GM12878 (cell line): ENCODE data around the gene KIF21A. TPM values are rescaled to one million over a fixed set of nuclear protein-coding genes. Genes with fewer than 3 reads are reported as not detected.

ENCODE experiments used
- ATAC-seq: fragments of 200-7000 bp; cut with Tn5 transposase; 3 replicates; pipeline ENCODE4 v1.9.1; 2020; ENCODE audit warnings: mild to moderate bottlenecking, moderate library complexity
- BruUV-seq: library from RNA; stranded (reverse); fragments of 400-500 nt; replicated peaks from 2 replicates; lab custom pipeline; 2021; lab: Mats Ljungman, UMichigan
- CTCF ChIA-PET: fragments of 300-600 bp; sonication (Branson Sonifier 250); formaldehyde crosslinking; extraction: SDS; loops from one replicate; lab custom pipeline; 2021; ENCODE audit warnings: inconsistent platforms; lab: Yijun Ruan, JAX
- POLR2A ChIA-PET: fragments of 350-600 bp; formaldehyde crosslinking; extraction: SDS; loops from one replicate; lab custom pipeline; 2021; ENCODE audit warnings: inconsistent platforms; lab: Charles Lee
- RAD21 ChIA-PET: fragments of 300-600 bp; sonication (Branson Sonifier 250); formaldehyde crosslinking; loops from one replicate; lab custom pipeline; 2023; ENCODE audit warnings: antibody characterized with exemption; ENCODE audit not compliant: unreplicated experiment; lab: Charles Lee
- SMC1A ChIA-PET: fragments of 300-600 bp; sonication (Branson Sonifier 250); formaldehyde crosslinking; loops from one replicate; lab custom pipeline; 2023; ENCODE audit not compliant: unreplicated experiment, uncharacterized antibody; lab: Charles Lee
- DNase-seq: peaks from one replicate; pipeline ENCODE4 v3.0.0-alpha.2; 2011; ENCODE audit warnings: low read depth, low spot score
- FAIRE-seq: peaks from 3 replicates; lab custom pipeline; 2011; peaks lifted over from hg19 to GRCh38; lab: Jason Lieb, UNC
- H2AFZ ChIP-seq: 2 replicates; pipeline ENCODE4 v1.6.0; 2011; ENCODE audit warnings: low read depth, low read length, control low read depth; ENCODE audit not compliant: control insufficient read depth
- H3K27ac ChIP-seq: 2 replicates; pipeline ENCODE4 v1.5.1; 2011; ENCODE audit warnings: control low read depth; ENCODE audit not compliant: control insufficient read depth, insufficient read depth
- H3K27me3 ChIP-seq, 2 experiments: replicated peaks in 1 of 2; 2 replicates each; pipeline versions ENCODE4 v1.6.0 to v1.6.1; 2011; ENCODE audit warnings: low read length in 1 of 2; ENCODE audit not compliant: control insufficient read depth in 2 of 2, insufficient read depth in 2 of 2
- H3K36me3 ChIP-seq, 2 experiments: 2 replicates each; pipeline ENCODE4 v1.5.1; 2011; ENCODE audit warnings: low read length in 1 of 2; ENCODE audit not compliant: control insufficient read depth in 2 of 2, insufficient read depth in 2 of 2
- H3K4me1 ChIP-seq: 2 replicates; pipeline ENCODE4 v1.6.1; 2011; ENCODE audit warnings: mild to moderate bottlenecking, low read length, moderate library complexity, mixed read lengths; ENCODE audit not compliant: control insufficient read depth, insufficient read depth
- H3K4me2 ChIP-seq: 2 replicates; pipeline ENCODE4 v1.6.0; 2011; ENCODE audit warnings: control low read depth; ENCODE audit not compliant: control insufficient read depth, insufficient read depth
- H3K4me3 ChIP-seq: fragments of 200-600 bp; sonication (generic); 2 replicates; pipeline ENCODE4 v1.5.1; 2016
- H3K79me2 ChIP-seq: 2 replicates; pipeline ENCODE4 v1.6.0; 2011; ENCODE audit warnings: low read length; ENCODE audit not compliant: control insufficient read depth, insufficient read depth
- H3K9ac ChIP-seq: 2 replicates; pipeline ENCODE4 v1.8.0; 2011; ENCODE audit warnings: low read length, control low read depth, mixed read lengths; ENCODE audit not compliant: control insufficient read depth, insufficient read depth
- H3K9me3 ChIP-seq: replicated peaks from 3 replicates; pipeline ENCODE4 v1.5.1; 2011; ENCODE audit warnings: mild to moderate bottlenecking, low read length; ENCODE audit not compliant: control insufficient read depth, insufficient read depth
- H4K20me1 ChIP-seq: 2 replicates; pipeline ENCODE4 v1.6.0; 2011; ENCODE audit not compliant: control insufficient read depth, insufficient read depth
- ATF3 ChIP-seq: IDR thresholded peaks from 2 replicates; pipeline ENCODE4 v1.6.1; 2011; ENCODE audit warnings: low read depth, mild to moderate bottlenecking, low read length, moderate library complexity, borderline replicate concordance; ENCODE audit errors: extremely low read depth
- E2F4 ChIP-seq: IDR thresholded peaks from 2 replicates; pipeline ENCODE4 v1.6.1; 2012; ENCODE audit warnings: low read depth, low read length, improper control_type of control experiment
- E2F8 ChIP-seq: fragments of 450-650 bp; IDR thresholded peaks from 2 replicates; pipeline ENCODE4 v1.6.1; 2018; ENCODE audit warnings: mild to moderate bottlenecking, low read depth, moderate library complexity; ENCODE audit not compliant: partially characterized antibody
- LARP7 ChIP-seq: fragments of 450-650 bp; IDR thresholded peaks from 2 replicates; pipeline ENCODE4 v1.6.1; 2017; ENCODE audit warnings: mild to moderate bottlenecking
- PAX5 ChIP-seq: IDR thresholded peaks from 2 replicates; pipeline ENCODE4 v1.6.1; 2011; ENCODE audit warnings: low read depth, low read length, borderline replicate concordance
- SKIL ChIP-seq: fragments of 450-650 bp; IDR thresholded peaks from 2 replicates; pipeline ENCODE4 v1.6.1; 2017; ENCODE audit warnings: mild to moderate bottlenecking, low read depth, inconsistent platforms; ENCODE audit not compliant: poor library complexity, severe bottlenecking
- TAF1 ChIP-seq: IDR thresholded peaks from 2 replicates; pipeline ENCODE4 v1.6.1; 2011; ENCODE audit warnings: mild to moderate bottlenecking, low read depth, low read length, borderline replicate concordance
- TCF3 ChIP-seq: IDR thresholded peaks from 2 replicates; pipeline ENCODE4 v1.6.1; 2012; ENCODE audit warnings: low read depth, mild to moderate bottlenecking, low read length, borderline replicate concordance; ENCODE audit not compliant: insufficient read depth
- ZBTB33 ChIP-seq: fragments of 450-650 bp; IDR thresholded peaks from 2 replicates; pipeline ENCODE4 v1.6.1; 2017; ENCODE audit warnings: mild to moderate bottlenecking
- ZNF217 ChIP-seq: fragments of 450-650 bp; IDR thresholded peaks from 2 replicates; pipeline ENCODE4 v1.6.1; 2017; ENCODE audit warnings: antibody characterized with exemption, mild to moderate bottlenecking
- WGBS: methylation state at CpG from one replicate; pipeline ENCODE4 v1.1.6; 2016; ENCODE audit warnings: low lambda C conversion rate; ENCODE audit not compliant: insufficient replicate concordance, insufficient coverage; ENCODE audit errors: missing lambda C conversion rate; 5-methylcytosine and 5-hydroxymethylcytosine counted together
- in situ Hi-C: fragments of 300-500 bp; cut with MboI; formaldehyde crosslinking; loops from 9 replicates; pipeline ENCODE4 v1.14.3; 2018; ENCODE audit warnings: mixed read lengths
- intact Hi-C: fragments of 100-400 bp; cut with micrococcal nuclease; formaldehyde crosslinking; loops from one replicate; pipeline ENCODE4 v1.14.2; 2022; ENCODE audit not compliant: unreplicated experiment
- polyA plus RNA-seq, 11 experiments: library from polyadenylated mRNA; depleted of rRNA in 4 of 11; unstranded in 6 of 11; stranded (reverse) in 5 of 11; fragments of >200 nt; fragmentation: Nextera tagmentation in 4 of 11; fragmentation: Illumina TruSeq in 1 of 11; extraction: Ambion mirVana in 4 of 11; extraction: Trizol in 1 of 11; gene quantifications; 1 replicate in 1 of 11; 2 replicates in 10 of 11; pipeline versions ENCODE4 v1.2.1 to v1.2.3, GENCODE V29; 2011 to 2016; ENCODE audit warnings: inconsistent platforms in 2 of 11, missing spikeins in 2 of 11, low read depth in 1 of 11
- total RNA-seq, 4 experiments: library from RNA; depleted of rRNA in 3 of 4; stranded (reverse); fragments of >200 nt in 3 of 4; fragmentation: Illumina TruSeq in 1 of 4; extraction: Trizol in 1 of 4; gene quantifications; 2 replicates each; pipeline versions ENCODE4 v1.2.1 to v1.2.3, GENCODE V29; 2013 to 2021

KIF21A gene
- total and polyA plus RNA-seq, 10 of the 15 experiments (the other 5 are each of a cell fraction or from before 2014, with no cell fraction given): 21.3 to 42.1 (median 24.5) TPM

- TF ChIP-seq TCF3 (peak; percentile 47; the same call in 1 of the 2 replicates), ATF3 (no peak), PAX5 (0 out of 2 replicates have a peak, but pooled peaks have one; percentile 45)
Measured at GRCh38 chr12:39443081-39443928, at the start of gene KIF21A (continued).

GRCh38 chr12:39490500-39491282 is 47.8 kb upstream of the KIF21A start:
- ATAC-seq: no peak
- intact Hi-C loops: no loop called here
- CTCF ChIA-PET: interaction anchor here (0.6 to 1.6 kb wide), 3 partner anchors 8 to 172 kb away, joined by 3 to 4 read pairs (median 4); no protein-coding TSS in a partner anchor

More at GRCh38 chr12:39490500-39491282, 47.8 kb upstream of the KIF21A start:
- DNase-seq (no peak), FAIRE-seq (no peak)
- Histone ChIP-seq H3K9ac (no peak overlapping the region), H2AFZ (no peak overlapping the region), H3K27ac (no peak overlapping the region), H3K9me3 (no peaks in the 10 kb centered on the region), H3K36me3 (no peaks in the 10 kb centered on the region), H3K4me2 (no peak overlapping the region), H3K4me1 (no peaks in the 10 kb centered on the region), H4K20me1 (no peaks in the 10 kb centered on the region), H3K27me3 (no peaks in the 10 kb centered on the region), H3K4me3 (no peak overlapping the region), H3K79me2 (no peaks in the 10 kb centered on the region)
- TF ChIP-seq LARP7 (no peak), E2F8 (no peak), ZNF217 (no peak), ZBTB33 (no peak), SKIL (no peak), TAF1 (no peak), E2F4 (no peak)
- in situ Hi-C loops: no loop called here
- no TSS peak for BruUV-seq
- 0% methylated on average over 1 of the region's 1 CpG for WGBS
- RAD21 ChIA-PET: no interaction called here
- SMC1A ChIA-PET: interaction anchor here (2.7 kb wide), 1 partner anchor 9 kb away, joined by 8 read pairs; no protein-coding TSS in a partner anchor
- POLR2A ChIA-PET: no interaction called here
